GM18498 (cell line): ENCODE data around the gene INAFM2.

Source experiments
- ATAC-seq: cut with Tn5 transposase; IDR thresholded peaks from one replicate; pipeline ENCODE4 v1.9.1; 2021; ENCODE audit warnings: mild to moderate bottlenecking, moderate library complexity; ENCODE audit not compliant: unreplicated experiment

Gene INAFM2

DNA sequence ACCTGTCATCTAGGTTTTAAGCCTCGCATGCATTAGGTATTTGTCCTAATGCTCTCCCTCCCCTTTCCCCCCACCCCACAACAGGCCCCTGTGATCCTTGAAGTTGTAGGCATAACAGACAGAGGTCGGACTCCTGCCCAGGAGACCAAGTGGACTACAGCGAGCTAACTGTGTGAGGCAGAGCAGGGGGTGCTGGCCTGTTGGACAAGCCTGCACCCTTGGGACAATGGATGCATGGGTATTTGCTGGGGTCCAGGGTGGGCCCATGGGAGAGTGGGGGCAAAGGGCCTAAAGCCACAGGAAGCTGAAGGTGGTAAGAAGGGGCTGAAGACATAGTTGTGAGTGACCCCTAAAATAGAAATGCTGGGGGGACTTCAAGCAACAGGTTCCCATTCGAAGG, 18.2 kb upstream of the INAFM2 start:
- ATAC-seq: no peak

- ATAC-seq: no peak
Measured at GRCh38 chr15:40306371-40306770, 17.1 kb upstream of the INAFM2 start.

GRCh38 chr15:40306908-40307307, 16.6 kb upstream of the INAFM2 start:
- ATAC-seq: no peak

DNA sequence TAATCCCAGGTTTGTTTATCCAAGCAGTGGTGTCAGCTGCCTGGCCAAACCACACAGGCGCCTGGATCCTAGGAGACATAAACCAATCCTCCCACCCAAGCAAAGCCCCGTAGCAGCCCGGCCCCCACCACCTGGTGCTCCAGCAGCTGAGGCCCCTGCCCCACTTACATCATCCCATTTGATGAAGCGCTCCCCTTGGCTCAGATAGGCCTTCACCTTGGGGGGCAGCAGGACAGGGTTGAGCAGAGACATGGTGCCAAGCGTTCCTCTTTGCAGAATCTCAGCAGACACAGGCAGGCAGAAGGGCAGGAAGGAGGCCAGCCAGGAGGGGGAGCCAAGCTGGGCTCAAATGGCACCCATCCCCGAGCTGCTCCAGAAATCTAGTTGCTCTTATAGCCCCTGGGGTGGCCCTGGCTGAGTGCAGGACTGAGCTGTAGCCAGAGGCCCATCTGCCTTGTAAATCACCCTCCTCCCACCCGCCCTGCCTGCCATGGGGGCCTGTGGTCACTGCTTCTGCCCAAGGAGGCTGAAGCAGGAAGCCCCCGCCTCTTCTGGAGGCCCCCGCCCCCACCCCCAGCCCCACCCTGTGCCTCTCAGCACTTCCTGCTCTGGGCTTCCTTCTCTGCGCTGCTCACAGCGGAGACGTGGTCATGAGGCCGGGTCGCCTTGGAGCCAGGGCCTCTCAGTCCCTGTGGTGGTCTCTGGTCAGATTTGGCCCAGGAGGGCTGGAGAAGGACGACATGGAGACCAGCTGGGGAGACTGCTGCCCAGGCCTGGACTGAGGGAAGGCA, 15.9 kb upstream of the INAFM2 start, which contains the start of gene PLCB2:
TSS of gene PLCB2 (minus strand) at position 515 of the 791 bp plus-strand sequence. CDS start at position 252, 263 bp downstream.
- ATAC-seq: peak; percentile 63

DNA sequence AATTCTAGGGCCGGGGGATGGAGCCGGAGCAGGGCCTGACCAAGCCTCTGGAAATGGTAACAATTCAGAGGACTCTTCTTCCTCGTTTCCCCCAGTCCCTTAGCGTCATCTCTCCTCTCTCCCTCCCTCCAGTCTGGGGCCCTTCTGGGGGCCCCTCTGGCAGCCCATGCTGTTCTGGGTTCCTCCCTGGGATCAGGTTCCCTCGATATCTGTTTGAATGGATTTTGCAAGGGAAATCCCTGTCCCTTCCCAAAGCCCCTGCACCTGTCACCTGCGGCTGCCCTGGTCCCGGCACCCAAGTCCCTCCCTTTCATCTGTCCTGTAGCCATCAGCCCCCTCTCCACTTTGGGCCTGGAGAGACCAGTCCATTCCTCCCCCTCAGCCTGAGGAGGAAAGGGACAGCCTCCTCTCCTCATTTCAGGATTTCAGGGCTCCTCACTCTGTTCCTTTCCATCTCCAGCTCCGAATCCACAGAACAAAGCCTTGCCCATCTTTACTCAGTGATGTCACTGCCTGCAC, 14.1 kb upstream of the INAFM2 start:
- ATAC-seq: no peak

DNA sequence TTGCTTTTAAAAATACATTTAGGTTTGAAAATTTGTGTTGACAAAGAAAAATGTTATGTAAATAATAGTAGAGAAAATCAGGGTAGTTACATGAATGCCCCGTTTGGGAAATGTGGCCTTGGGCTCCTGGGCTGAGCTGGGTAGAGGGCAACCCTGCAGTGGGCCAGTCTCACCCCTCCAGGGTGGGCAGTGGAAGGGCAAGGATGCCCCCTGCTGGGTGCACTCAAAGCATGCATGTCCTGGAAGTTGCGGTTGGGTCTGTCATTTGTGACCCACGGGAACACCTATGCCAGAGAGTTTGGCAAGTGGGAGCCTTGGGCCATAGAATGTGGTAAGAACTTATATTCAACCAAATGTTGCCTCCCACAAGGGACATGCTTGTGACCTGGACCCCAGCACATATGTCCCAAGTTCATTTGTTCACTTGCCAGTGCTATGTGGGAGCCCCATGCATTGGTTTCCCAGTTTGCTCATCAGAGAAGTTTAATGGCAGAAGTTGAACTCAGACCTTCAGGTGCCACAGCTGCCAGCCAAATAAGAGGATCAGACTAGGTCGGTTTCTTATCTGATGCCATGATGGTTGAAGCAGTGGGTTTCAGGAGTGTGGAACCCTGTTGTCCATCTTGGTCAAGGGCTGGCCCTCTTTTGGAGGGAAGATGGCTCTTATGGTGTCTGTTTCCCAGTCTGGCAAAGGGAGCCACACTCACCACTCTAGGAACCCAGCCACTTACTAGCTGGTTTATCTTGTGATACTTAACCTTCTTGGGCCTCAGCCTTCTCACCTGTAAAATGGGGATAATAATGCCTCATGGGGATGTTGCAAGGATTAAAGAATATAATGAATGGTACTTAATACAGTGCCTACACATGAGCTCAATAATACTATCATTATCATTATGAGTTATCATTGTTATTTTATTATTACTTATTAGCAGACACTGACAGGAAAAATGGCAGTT, 13.2 kb upstream of the INAFM2 start:
- no peak for ATAC-seq

DNA sequence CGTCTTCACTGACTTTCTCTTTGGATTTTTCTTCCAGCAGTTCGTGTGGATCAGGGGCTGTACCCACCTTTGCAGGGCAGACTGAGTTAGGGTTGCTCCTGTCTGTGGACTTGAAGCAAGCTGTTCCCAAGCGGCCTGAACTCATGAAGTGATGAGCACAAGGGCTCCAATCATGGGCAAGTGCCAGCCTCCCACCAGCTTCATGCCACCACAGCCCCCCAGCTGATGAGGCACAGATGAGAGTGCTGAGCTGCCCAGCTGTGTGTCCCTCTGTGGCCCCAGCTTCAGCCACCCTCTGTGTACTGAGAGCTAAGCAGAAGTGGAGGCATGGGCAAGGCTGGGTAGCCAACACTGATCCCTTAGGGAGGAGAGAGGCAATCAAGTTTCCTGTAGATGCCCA, 12.5 kb upstream of the INAFM2 start:
- ATAC-seq: no peak

- no peak for ATAC-seq
Measured at GRCh38 chr15:40312370-40313158, 10.9 kb upstream of the INAFM2 start.

DNA sequence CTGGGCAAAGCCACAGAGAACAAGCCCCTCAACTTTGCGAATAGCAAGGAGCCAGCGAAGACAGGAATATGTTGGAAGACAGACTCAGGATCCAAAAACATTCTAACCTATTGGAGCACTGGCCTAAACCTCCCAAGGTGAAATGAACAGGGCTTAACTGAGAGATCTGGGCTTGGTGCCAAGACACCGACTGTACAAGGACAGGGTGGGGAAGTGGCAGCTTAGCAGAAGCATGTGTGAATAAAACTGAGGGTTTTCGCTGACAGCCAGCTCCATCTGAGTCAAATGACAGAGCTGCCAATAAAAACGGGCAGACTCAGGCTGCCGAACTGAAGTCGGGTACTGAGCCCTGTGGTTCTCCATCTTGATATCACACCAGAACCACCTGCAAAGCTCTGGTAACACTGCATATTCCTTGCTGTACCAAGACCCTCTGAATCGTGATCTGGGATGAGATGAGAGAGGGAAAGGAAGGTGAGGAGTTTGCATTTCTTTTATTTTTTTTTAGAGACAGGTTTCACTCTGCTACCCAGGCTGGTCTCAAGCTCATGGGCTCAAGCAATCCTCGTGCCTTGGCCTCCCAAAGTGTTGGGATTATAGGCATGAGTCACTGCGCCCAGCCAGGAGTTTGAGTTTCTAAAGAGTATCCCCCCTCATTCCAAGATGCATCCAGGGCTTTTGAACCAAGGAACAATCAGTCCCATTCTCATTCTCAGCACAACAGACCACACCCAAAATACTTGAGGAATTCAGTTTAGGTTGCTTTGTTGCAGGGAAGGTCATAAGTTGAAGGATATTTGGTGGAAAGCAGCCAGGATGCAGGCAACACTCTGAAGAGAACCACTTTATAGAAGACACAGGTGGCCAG, 9.7 kb upstream of the INAFM2 start:
- no peak for ATAC-seq

- no peak for ATAC-seq
Measured at GRCh38 chr15:40314723-40315276, 8.7 kb upstream of the INAFM2 start.

GRCh38 chr15:40316931-40317330, 6.6 kb upstream of the INAFM2 start:
- no peak for ATAC-seq

DNA sequence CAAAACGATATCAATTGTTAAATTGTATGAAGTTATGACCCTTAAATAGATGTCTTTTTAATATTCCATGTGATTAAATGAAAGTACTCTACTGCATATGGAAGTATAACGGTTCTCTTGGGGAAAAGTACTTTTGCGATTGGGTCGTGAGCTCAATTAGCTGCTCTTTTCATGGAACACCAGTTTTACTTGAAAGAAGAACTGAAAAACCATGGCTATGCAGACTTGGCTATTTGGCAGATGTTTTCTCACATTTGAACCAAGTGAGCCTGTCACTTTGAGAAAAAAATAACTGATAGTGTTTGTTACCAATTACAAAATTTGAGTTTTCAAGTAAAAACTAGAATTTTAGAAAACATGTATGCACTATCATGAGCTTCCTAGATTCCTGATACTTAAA, 5.9 kb upstream of the INAFM2 start:
- no peak for ATAC-seq

DNA sequence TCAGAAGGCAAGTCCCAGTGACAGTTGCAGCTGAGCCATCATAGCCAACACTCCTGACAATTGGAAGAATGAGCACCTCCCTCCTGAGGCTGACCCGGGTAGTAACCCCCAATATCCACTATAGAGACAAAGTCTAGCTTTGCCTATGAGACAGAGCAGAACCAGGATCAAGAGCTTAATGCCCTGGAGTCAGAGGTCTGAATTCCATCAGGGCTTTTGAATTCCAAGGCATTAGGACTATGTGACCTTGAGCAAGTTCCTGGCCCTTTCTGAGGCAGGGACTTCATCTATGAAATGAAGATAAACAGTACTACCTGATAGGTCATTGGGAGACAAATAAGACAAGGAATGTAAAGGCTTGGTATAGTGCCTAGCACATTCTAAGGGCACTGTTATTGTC, 3.1 kb upstream of the INAFM2 start:
- ATAC-seq: no peak

DNA sequence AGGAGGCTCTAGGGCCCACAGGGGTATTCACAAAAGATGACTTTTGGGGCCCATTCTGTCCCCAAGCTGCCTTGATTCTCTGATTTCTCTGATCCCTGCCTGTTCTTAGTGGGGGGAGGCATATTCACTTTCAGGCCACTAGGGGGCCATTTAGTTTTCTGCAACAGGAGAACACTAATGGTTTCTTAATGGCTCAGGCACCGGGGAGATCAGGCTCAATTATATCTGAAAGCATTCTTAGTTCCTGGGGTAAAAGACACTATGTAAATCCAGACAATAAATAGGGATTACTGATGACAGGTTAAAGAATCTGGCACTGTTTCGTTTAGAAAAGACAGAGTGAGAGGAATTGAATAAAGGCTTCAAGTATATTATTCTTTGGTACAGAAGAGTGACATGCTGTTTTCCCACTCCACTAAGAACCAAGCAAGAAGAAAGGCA, 2.5 kb upstream of the INAFM2 start:
- ATAC-seq: no peak

DNA sequence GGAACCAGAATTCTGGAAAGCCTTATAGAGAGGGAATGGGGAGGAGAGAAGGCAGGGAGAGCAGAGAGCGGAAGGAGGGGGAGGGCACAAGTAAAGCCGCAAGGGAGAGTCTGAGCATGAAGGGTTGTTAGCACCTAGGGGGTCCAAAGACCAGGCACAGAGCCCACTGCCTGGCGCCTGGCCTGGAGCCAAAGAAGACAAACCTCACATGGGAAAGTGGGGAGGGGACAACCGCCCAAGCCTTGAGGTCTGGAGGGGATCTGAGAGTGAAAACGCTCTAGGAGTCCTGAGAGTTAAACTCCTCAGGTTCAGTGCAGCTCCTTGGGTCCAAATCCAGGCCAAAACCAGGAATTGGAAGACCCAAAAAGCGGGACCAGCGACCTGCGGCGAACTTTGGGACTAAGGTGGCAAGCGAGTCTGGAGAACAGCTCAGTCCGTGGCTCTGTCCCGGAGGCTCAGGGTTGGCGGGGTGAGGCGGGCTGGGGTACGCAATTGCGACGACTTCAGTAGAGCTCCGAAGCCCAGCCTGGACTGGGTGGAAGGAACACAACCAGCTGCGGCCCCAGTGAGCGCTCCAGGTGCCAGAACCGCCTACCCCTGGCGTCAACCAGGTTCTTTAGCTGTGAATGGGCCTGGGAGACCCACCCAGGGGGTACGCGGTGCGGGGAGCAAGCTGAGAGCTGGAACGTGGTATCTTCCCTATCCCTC, 807 bp upstream of the INAFM2 start:
- ATAC-seq: no peak

GRCh38 chr15:40323953-40324937, 753 bp downstream of the INAFM2 start:
- peak; percentile 12 for ATAC-seq

DNA sequence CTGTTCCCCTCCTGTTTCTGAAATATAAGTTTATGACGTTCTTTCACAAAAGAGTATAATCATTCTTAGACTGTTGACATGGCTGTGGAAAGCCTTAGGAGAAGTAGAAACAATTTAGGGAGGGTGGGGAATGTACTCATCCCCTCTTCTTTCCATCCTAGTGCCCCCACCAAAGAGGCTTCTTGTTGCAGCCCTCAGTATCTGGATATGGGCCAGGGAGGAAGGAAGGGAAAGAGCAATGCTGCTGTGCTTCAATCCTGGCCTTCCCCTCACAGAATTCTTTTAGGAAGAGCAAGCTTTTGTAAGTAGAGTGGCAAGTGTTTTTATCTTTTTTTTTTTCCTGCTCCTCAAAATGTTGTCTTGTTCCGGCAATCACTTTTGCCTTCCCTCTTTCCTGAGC, 1.7 kb downstream of the INAFM2 start:
- no peak for ATAC-seq

- ATAC-seq: no peak
Measured at GRCh38 chr15:40325700-40326099, 2.2 kb downstream of the INAFM2 start.
